Stromal cell of bone marrow (primary cell): ENCODE results near the gene CACNA1G.
A peak's percentile ranks its signal among the peaks of the same experiment; 100 is the strongest.

Experiments
- DNase-seq: peaks from one replicate; pipeline ENCODE4 v3.0.0-alpha.2; 2012; ENCODE audit warnings: low read depth

The CACNA1G gene

DNA sequence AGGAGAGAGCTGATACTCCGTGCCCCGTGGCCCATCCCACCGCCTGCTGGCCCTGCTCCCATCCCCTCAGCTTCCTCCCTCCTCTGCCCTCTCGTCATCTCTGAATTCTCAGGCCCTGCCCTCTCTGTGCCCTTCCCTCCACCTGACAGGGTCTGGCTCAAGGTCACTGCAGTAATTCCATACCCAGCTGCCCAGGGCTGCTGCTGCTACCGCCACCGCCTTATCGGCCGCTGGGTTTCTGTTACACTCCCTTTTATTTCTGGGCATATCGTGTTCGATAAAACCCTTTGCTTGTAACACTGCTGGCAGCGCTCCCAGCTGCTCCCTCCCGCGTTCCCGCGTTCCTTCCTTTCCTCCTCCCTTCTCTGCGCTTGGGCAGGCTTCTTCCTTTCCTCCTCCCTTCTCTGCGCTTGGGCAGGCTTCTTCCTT lies 26.8 kb upstream of the CACNA1G start:
- DNase-seq = peak; percentile 17

DNA sequence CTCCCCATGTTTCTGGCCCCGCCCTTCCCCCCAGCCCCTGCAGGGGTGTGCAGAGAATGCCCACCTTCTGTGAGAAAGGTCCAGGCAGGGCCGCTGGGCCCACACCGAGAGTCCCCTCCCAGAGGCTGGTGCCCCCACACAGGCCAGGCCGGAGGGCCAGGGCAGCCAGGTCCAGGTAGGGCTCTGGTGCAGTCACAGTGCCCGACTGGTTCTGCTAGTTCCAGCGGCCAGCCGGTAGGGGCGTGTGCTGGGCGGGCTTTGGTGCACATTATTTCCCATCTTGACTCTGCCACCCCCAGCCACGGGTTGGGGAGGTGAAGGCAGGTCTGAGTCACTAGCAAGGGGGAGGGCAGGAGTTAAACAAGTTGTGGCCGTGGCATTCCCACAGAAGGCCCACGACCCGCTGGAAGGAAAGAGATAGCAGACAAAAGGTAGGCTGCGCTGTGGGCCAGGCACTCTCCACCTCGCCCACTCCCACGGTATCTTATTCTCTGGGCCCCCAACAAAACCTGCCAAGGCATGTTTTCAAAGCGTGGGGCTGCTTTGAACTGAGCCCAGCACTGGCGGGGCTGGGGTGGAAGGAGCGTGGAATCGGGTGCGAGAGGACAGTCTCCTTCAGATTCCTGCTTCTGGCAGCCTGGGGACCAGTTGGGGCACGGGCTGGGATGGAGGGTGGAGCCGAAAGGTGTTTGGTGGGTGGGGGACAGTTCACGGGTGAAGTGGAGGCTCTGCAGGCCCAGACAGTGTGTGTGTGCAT lies 26.1 kb upstream of the CACNA1G start:
- no peak for DNase-seq

DNA sequence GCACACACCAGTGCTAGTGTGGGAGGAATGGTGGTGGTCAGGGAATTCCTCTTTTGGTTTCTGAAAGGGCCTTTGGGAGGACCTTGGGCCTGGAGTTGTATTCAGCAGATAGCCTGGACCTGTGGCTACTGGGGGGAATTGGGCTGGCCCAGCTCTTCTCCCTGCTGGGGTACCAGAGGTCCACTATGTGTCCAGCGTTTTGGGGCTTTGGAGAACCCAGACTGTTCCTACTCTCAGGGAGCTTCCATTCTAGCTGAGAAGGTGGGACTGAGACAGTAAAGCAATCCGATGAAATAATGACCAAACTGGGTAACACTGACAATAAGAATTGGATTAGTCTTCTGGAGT lies 25.6 kb upstream of the CACNA1G start:
- no peak for DNase-seq

DNA sequence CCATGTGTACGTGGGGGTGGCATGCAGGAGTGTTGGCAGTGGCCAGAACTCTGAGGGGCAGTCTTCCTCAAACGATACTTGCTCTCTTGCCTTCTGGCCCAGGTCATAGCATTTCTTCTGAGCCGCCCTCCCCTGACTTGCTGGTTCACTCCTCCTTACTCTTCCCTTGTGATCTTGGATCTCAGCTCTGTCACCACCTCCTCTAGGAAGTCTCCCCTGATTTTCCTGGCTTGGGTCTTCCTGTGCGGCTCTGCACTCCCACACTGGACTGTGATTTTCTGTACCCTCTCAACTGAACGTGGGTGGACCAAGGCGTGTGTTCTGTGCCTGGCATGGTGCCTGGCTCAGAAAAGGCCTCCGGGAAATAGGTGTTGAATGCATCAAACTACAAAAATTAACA lies 25.1 kb upstream of the CACNA1G start:
- DNase-seq = no peak

DNA sequence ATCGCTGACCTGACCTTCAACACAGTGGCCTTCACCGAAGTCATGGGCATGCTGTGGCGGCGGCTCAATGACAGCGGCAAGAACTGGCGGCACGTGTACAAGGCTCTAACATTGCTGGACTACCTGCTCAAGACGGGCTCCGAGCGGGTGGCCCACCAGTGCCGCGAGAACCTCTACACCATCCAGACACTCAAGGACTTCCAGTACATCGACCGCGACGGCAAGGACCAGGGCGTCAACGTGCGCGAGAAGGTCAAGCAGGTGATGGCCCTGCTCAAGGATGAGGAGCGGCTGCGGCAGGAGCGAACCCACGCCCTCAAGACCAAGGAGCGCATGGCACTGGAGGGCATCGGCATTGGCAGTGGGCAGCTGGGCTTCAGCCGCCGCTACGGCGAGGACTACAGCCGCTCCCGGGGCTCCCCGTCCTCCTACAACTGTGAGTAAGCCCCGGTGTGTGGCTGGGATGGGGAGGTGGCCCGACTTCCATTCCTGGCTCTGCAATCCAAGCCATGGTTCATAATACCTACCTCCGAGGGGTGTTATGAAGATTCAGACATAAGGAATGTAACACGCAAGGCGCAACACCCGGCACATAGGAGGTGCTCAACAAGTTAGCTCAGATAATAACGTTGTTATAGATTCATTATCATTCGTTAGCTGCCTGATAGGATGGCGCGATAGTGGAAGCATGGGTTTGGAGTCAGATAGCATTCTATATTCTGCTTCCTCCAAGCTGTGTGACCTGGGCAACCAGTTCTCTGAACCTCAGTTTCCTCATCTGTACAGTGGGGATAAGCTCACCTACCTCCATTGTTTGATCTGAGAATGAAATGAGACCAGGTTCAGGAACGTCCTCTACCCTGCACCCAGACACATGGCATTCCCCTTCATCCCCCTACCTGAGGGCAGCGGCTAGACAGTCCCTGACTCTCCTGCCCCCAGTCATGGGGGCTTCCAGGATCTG lies 23.6 kb upstream of the CACNA1G start:
- DNase-seq = no peak

DNA sequence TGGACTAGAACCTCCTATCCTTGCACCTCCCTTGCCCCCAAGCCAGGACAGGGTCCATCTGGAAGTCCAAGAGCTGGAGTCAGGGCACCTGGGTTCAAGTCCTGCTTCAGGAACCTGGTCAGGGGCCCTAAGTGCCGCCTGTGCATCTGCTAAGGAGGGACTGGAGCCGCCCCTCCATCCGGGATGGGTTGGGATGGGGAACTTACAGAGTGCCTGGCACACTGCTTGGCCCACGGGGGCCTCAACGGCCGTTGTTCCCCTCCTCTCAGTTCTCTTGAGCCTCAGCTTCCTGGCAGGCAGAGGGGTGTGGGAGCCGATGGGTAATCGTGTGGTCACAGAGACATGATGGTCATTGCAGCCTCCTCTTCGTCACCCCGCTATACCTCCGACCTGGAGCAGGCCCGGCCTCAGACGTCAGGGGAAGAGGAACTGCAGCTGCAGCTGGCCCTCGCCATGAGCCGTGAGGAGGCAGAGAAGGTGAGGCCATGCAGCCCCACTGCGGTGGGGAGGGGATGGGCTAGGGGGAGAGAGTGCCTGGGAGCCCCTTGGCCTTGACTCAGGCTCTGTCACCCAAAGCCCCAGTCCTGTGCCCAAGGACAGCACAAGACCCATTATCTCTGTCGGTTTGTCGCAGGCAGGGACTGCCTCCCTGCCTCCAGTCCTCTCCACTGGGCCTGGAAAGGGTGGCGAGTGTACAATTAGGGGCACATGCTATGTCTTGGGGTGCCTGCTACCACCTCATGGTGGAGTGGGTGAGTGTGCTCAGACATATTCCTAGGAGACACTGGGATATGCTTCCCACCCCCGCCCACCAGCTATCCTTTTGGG lies 22.6 kb upstream of the CACNA1G start:
- DNase-seq = no peak

DNA sequence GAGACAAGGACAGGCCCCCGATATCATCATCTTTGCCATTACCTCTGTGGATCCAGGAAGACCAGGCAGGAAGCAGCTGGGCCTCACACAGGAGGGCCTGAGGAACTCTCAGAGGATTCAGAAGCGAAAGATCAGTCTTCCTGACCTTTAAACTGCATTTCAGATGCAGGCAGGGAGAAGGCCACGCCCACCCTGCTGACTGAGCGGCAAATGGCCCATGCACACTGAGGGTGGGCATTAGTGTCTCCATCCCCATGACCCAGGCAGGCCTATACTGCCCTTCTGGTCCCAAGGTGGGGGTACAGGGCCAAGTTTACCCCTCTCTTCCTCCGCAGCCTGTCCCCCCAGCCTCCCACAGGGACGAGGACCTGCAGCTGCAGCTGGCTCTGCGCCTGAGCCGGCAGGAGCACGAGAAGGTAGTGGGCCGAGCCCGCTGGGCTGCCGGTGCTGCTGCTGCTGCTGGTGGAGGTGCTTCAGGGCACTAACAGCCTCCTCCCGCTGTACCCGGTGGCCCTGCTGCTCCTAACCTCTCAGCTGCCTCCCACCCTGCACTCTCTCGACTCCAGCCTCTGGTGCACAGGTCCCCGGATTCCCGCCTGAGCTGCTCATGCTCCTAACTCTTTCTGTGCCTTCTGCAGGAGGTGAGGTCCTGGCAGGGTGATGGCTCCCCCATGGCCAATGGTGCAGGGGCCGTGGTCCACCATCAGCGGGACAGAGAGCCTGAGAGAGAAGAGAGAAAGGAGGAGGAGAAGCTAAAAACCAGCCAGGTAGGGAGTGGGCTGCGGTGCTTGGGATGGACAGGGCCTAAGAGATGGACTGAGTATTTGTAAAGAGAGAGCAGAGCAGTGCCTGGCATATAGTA lies 21.7 kb upstream of the CACNA1G start:
- no peak for DNase-seq

DNA sequence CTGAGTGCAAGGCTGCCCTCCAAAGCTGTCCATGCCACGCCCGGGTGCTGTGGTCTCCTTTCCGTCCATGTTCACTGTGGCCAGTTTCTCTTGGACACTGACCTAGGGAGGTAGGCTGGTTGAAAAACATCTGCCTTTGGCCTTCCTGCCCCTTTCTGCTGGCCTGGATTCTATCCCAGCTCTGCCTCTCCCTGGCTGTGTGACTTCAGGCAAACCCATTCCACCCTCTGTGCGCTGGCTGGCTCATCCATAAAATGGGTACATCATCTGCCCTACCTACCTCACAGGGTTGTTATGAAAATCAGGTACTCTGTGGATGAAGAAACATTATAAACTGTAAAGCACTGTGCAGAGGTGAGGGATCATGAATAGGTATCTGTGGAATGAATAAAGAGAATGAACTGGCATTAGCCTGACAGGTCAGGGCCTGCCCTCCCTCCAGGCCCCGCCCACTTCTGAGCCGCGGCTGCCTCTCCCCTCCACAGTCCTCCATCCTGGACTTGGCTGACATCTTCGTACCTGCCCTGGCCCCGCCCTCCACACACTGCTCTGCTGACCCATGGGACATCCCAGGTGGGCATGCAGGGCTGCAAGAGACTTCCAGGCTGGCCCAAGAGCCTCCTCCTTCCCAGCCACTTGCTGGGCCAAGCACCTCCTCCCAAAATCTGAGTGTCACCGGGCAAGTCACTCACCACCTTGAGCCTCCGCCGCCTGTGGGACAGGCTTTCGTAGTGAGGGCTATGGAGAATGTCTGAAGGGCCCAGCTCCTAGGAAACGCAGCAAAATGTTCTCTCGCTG lies 20.6 kb upstream of the CACNA1G start:
- no peak for DNase-seq

DNA sequence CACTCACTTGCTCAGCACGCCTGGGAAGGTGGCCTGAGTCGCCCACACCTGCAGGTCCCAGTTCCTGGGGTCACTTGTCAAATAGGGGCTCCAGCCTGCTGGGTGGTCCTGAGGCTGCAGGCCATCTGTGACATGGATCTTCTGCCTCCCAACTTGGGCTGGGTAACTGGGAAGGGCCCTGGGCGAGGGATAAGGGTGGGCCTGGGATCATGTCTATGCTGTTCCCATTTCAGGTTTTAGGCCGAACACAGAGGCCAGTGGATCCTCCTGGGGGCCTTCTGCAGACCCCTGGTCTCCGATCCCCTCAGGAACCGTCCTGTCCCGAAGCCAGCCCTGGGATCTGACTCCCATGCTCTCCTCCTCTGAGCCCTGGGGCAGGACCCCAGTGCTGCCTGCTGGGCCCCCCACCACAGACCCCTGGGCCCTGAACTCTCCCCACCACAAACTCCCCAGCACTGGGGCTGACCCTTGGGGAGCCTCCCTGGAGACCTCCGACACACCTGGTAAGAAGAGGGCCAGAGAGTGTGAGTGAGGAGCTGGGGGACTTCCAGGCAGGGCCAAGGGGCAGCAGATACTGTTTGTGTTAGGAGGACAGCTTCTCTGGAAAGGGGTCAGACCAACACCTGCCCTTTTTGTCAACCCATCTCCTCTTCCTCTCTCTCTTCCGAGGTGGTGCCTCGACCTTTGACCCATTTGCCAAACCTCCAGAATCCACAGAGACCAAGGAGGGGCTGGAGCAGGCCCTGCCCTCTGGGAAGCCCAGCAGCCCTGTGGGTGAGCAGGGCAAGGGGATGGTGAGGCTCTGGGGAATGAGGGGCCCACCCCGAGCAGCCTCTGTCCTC lies 19.7 kb upstream of the CACNA1G start:
- no peak for DNase-seq

DNA sequence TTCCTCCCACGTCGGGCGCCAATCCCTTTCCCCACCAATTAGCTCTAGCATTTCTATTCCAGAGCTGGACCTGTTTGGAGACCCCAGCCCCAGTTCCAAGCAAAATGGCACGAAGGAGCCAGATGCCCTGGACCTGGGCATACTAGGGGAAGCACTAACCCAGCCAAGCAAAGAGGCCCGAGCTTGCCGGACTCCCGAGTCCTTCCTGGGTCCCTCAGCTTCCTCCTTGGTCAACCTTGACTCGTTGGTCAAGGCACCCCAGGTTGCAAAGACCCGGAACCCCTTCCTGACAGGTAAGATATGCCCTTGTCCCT lies 19.2 kb upstream of the CACNA1G start:
- no peak for DNase-seq

DNA sequence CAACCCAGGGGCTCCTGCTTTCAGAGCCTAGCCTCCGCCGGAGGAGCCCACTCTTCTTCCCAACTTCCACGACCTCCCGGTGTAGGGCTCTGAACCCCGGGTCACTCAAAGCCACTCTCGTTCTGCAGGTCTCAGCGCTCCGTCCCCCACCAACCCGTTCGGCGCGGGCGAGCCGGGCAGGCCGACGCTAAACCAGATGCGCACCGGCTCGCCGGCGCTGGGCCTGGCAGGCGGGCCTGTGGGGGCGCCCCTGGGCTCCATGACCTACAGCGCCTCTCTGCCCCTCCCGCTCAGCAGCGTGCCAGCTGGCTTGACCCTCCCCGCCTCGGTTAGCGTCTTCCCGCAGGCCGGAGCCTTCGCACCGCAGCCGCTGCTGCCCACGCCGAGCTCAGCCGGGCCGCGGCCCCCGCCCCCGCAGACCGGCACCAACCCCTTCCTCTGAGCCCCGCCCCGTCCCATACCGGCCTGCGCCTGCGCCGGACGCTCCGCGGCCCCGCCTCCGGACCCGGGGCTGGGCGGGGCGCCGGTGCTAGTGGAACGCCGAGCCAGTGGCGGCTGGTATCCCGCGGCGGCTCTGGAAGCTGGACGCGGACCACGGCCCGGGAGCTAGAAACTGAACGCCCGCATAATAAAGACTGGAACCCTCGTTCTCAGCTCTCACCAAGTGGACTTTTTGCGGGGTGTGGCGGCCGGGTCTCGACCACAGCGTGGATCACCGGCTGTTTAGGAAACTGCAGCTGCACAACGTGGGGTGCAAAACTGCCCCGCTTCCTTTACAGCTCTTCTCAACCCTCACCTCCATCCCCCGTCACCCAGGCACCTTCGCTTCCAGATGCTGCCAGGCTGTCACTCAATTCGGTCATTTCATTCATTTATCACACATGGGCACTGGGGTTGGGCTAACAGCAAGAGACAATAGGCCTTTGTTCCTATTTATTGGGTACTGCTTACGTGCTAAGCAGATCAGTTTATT lies 18.5 kb upstream of the CACNA1G start:
- DNase-seq = peak; percentile 65

DNA sequence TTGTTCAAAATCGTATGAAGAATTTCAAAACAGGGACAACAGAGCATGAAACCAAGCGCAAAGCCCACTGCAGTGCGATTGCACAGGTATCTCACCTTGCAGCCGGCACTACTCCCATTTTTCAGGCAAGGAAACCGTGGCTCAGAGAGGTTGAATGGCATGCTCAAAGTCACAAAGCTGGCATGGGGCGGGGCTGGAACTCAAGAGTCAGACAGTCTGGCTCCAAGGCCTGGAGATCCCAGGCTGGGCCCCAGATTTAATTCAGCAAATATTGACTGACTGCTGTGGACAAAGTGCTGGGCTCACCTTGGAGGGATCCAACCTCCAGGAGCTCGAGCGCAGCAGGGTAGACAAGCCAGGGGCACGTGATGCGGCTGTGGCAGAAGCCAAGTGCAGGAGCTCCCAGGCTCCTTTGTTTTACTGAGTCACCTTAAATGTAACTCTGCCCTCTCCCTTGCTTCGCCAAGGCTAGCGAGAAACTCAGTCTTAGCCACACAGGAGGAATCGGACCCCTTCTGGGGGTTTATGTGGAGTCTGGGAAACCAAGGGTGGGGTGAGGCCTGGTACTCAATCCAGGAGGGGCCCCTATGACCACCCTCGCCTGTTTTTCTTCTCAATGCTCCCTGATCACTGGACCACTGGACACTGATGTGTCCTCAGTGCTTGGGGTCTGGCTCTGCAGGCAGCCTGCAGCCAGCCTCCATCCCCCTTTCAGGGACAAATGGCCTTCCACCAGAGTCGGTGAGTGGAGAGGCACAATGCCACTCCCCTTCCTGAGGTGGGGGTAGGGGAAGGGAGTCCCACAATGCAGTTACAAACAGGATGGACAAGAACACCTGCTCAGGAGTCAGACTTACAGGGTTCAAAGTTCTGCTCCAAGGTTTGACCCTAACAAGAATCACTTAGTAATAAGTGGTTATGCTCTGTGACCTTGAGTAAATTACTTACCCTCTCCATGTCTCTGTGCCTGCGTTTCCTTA lies 17.4 kb upstream of the CACNA1G start:
- DNase-seq = no peak

DNA sequence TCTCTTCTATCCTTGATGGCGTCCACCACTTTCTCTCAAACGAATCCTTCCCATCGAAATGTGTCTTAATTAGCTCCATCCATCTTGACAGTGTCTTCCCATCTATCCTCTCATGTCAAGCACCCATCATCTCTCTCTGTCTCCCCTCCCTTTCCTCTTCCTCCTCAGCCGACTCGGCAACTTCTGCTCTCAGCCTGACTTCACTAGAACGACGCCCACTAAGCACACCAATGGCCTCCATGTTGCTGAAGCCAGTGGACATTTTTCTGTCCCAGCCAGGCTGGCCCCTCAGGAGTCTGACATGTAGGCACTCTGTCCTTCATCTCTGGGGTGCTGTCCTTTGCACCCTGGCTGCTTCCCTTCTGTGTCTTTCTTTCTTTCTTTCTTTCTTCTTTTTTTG lies 16.0 kb upstream of the CACNA1G start:
- no peak for DNase-seq

DNA sequence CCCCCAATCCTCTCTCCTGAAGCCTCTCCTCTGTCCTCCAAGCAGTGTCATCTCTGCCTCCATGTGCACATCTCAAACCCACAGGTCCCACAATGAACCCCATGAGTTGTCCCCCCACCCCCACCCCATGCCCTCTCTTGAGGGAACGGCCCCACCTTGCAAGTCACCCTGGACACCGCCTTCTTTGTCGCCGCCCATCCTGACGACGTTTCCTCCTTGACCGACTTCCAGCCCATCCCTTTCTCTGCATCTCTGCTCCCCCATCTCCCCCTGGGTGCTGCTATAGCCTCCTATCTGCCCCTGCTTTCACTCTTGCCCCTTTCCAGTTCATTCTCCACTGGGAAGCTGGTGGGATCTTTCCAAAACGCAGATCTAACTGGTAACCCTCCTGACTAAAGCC lies 15.2 kb upstream of the CACNA1G start:
- DNase-seq = no peak

DNA sequence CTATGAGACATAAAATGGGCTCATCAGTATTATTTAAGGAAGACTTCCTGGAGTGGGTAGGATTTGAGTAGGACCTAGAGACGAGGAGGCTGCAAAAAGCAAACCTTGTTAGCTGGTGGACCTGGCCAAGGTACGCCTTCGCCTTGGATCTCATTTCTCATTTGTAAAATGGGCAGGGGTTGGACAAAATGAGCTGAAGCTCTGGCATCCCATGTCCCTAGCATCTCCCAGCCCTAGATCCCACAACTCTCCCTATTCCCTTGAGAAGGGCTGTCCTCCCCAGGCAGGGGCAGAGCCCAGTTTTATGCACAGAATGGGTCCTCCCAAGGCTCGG lies 13.8 kb upstream of the CACNA1G start:
- no peak for DNase-seq

DNA sequence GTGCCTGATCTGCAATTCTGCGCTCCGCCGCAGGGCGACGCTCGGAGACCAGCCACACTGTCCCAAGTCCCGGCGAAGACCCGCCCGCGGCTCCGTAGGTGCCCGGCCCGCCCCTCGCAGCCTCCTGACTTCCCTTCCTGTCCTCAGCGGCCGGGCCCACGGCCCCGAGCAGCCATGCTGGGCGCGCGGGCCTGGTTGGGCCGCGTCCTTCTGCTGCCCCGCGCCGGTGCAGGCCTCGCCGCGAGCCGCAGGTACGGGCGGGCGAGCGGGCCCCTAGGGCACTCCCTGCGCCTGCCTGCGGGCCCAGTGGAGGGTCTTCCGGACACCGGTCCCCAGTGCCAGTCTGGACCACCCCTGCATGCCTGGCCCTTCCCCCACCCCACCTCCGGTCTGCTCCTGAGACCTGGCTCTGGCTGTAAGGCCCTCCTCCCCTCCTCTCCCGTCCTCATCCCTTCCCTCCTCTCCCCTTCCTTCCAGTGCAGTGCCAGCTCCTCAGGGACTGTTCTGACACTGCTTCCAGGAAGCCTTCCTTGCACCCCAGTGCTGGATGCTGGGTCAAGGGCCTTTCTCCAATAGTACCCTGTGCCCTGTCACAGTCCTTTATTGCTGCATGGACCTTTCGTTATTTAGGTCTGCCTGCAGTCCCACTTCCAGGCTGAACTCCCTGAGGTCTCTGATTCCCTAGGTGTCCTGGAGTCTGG lies 13.3 kb upstream of the CACNA1G start, which contains the start of gene SPATA20:
SPATA20 (plus strand) TSS at position 140 of the 701 bp plus-strand sequence; CDS start at position 175, 35 bp downstream.
- DNase-seq = peak; percentile 81

DNA sequence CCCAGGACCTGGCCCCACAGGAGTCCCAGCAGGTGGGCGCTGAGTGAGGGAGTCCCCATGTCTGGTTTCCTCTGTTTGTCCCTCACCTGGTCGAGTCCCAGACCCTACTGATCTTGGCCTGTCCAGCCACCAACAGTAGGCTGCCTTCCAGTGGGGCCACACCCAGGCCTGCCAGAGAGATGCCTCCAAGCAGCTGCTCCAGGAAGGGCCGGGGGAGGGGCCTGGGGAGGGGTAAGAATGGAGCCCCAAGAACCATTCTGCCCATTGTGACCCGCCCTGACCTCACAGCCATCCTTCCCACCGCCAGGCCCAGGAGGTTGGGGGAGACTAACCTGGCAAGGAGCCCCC lies 12.8 kb upstream of the CACNA1G start:
- no peak for DNase-seq
